ENCODE results near the gene PUS3. TPM values are rescaled to one million over a fixed set of nuclear protein-coding genes. Genes with fewer than 3 reads are reported as not detected.

PUS3 gene
- total RNA-seq, 1 donor from 2014 or later = 31.3 TPM

- H3K27ac ChIP-seq = no peak overlapping the region
- no peaks in the 10 kb centered on the region for H3K27me3 ChIP-seq
- H3K36me3 ChIP-seq = no peaks in the 10 kb centered on the region
- intact Hi-C loops (cut with DNase I) = no loop called here
- no peak overlapping the region for H3K4me3 ChIP-seq
- H3K9me3 ChIP-seq = no peaks in the 10 kb centered on the region
- H3K4me1 ChIP-seq = no peaks in the 10 kb centered on the region
- no peak for DNase-seq (ENCODE audit: low spot score in 2 of 2)
- TF ChIP-seq CTCF (IDR thresholded peaks at IDR 0.05) = no peak
Measured at GRCh38 chr11:125949271-125950177, 46.5 kb upstream of the PUS3 start.

GRCh38 chr11:125948278-125949051 lies 45.5 kb upstream of the PUS3 start:
- H3K27ac ChIP-seq = no peak overlapping the region
- H3K36me3 ChIP-seq = no peaks in the 10 kb centered on the region
- no peaks in the 10 kb centered on the region for H3K4me1 ChIP-seq
- H3K9me3 ChIP-seq = no peaks in the 10 kb centered on the region
- no peak for DNase-seq (ENCODE audit: low spot score in 2 of 2)
- H3K4me3 ChIP-seq = no peak overlapping the region
- intact Hi-C loops (cut with DNase I) = no loop called here
- TF ChIP-seq CTCF (IDR thresholded peaks at IDR 0.05) = no peak
- no peaks in the 10 kb centered on the region for H3K27me3 ChIP-seq

- TF ChIP-seq CTCF (IDR thresholded peaks at IDR 0.05) = no peak
- Histone ChIP-seq H3K36me3 (no peaks in the 10 kb centered on the region), H3K27ac (no peak overlapping the region), H3K9me3 (no peaks in the 10 kb centered on the region), H3K27me3 (no peaks in the 10 kb centered on the region), H3K4me3 (no peak overlapping the region), H3K4me1 (no peaks in the 10 kb centered on the region)
- intact Hi-C loops (cut with DNase I) = no loop called here
- no peak for DNase-seq (ENCODE audit: low spot score in 2 of 2)
Measured at GRCh38 chr11:125947419-125948277, 44.6 kb upstream of the PUS3 start.

- no peak for TF ChIP-seq CTCF (IDR thresholded peaks at IDR 0.05)
- H3K36me3 ChIP-seq = no peaks in the 10 kb centered on the region
- H3K4me3 ChIP-seq = no peak overlapping the region
- no peaks in the 10 kb centered on the region for H3K27me3 ChIP-seq
- H3K4me1 ChIP-seq = no peaks in the 10 kb centered on the region
- no peak overlapping the region for H3K27ac ChIP-seq
- intact Hi-C loops (cut with DNase I) = no loop called here
- H3K9me3 ChIP-seq = no peaks in the 10 kb centered on the region
- no peak for DNase-seq (ENCODE audit: low spot score in 2 of 2)
Measured at GRCh38 chr11:125946712-125947418, 43.9 kb upstream of the PUS3 start.
